Muscle layer of colon (tissue), 2 donors: Measurements from ENCODE around the gene SLC16A5.

Source experiments
- H3K27ac ChIP-seq: one replicate; pipeline ENCODE4 v1.7.0; 2013; ENCODE audit warnings: low read depth, mild to moderate bottlenecking, low read length, moderate library complexity
- H3K27me3 ChIP-seq, 2 donors: one replicate each; pipeline ENCODE4 v1.7.0; 2013; ENCODE audit warnings: low read length in 2 of 2, mild to moderate bottlenecking in 2 of 2; ENCODE audit not compliant: insufficient read depth in 2 of 2, control insufficient read depth in 1 of 2
- H3K36me3 ChIP-seq: one replicate; pipeline ENCODE4 v1.7.0; 2013; ENCODE audit warnings: mild to moderate bottlenecking, low read length; ENCODE audit not compliant: insufficient read depth
- H3K4me1 ChIP-seq: one replicate; pipeline ENCODE4 v1.7.0; 2013; ENCODE audit warnings: mild to moderate bottlenecking, low read length; ENCODE audit not compliant: insufficient read depth
- H3K4me3 ChIP-seq, 2 donors: one replicate each; pipeline ENCODE4 v1.7.0; 2013; ENCODE audit warnings: low read length in 2 of 2, low read depth in 1 of 2, mild to moderate bottlenecking in 1 of 2, moderate library complexity in 1 of 2
- H3K9ac ChIP-seq: one replicate; pipeline ENCODE4 v1.7.0; 2013; ENCODE audit warnings: low read length
- H3K9me3 ChIP-seq: one replicate; pipeline ENCODE4 v1.7.0; 2013; ENCODE audit warnings: mild to moderate bottlenecking, low read length
- donor health status: abdominal sarcoma.
- donor health status: Adenocarcinoma of cecum.

Gene SLC16A5

GRCh38 chr17:75049706-75050105 lies 38.0 kb upstream of the SLC16A5 start:
- H3K27ac ChIP-seq = no peak overlapping the region
- H3K27me3 ChIP-seq = no peaks in the 10 kb centered on the region
- no peak overlapping the region for H3K9ac ChIP-seq
- no peak overlapping the region for H3K4me3 ChIP-seq
- H3K4me1 ChIP-seq = peaks cover 16% of the 10 kb centered on the region
- H3K36me3 ChIP-seq = peaks cover 12% of the 10 kb centered on the region
- no peaks in the 10 kb centered on the region for H3K9me3 ChIP-seq

DNA sequence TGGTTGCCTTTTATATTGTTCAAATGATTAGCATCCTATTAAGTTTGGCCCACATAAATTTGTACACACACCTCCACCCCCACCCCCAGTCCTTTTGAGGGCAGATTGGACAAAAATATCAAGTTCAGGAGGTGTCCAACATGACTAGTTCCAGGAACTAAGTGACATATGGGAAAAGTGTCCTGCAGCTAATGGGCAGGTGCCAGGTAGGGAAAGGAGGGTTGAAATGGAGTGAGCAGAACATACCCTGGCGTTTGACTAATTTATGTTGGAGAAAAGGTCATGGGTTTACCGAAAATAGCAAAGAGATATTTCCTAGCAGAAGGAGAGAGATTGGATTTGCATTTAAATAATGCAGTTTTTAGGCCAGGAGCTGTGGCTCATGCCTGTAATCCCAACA lies 35.8 kb upstream of the SLC16A5 start:
- Histone ChIP-seq H3K27me3 (no peaks in the 10 kb centered on the region), H3K9ac (no peak overlapping the region), H3K27ac (no peak overlapping the region), H3K9me3 (no peaks in the 10 kb centered on the region), H3K36me3 (peaks cover 12% of the 10 kb centered on the region), H3K4me1 (peaks cover 16% of the 10 kb centered on the region), H3K4me3 (no peak overlapping the region)

GRCh38 chr17:75059369-75060345 lies 28.1 kb upstream of the SLC16A5 start:
- no peak overlapping the region for H3K4me3 ChIP-seq
- peak overlapping the region; percentile 2 for H3K27ac ChIP-seq
- no peaks in the 10 kb centered on the region for H3K27me3 ChIP-seq
- H3K4me1 ChIP-seq = peaks cover 13% of the 10 kb centered on the region
- peak overlapping the region; percentile 30 for H3K9ac ChIP-seq
- H3K9me3 ChIP-seq = no peaks in the 10 kb centered on the region
- H3K36me3 ChIP-seq = peaks cover 40% of the 10 kb centered on the region

GRCh38 chr17:75060434-75061054 lies 27.2 kb upstream of the SLC16A5 start:
- Histone ChIP-seq H3K9ac (no peak overlapping the region), H3K4me3 (no peak overlapping the region), H3K27me3 (no peaks in the 10 kb centered on the region), H3K9me3 (no peaks in the 10 kb centered on the region), H3K27ac (peak overlapping the region; percentile 46), H3K36me3 (peaks cover 48% of the 10 kb centered on the region), H3K4me1 (peaks cover 13% of the 10 kb centered on the region)

DNA sequence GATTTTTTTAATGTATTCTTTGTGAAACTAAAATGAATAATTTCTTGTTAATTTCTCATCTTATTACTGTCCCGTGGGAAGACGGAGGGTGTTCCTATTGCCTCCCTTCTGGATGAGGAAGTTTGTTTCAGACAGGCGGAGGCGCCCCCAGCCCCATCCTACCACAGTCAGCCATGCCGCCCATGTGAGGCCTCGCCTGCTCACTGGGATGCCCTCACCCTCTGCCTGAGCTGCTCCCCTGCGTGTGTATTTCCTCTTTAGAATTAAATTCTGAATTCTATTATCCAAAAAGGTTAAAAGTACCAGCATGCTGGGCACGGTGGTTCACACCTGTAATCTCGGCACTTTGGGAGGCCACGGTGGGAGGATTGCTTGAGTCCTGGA lies 26.7 kb upstream of the SLC16A5 start:
- H3K4me1 ChIP-seq = peaks cover 13% of the 10 kb centered on the region
- no peak overlapping the region for H3K27ac ChIP-seq
- H3K4me3 ChIP-seq = no peak overlapping the region
- H3K9ac ChIP-seq = no peak overlapping the region
- peaks cover 48% of the 10 kb centered on the region for H3K36me3 ChIP-seq
- no peaks in the 10 kb centered on the region for H3K9me3 ChIP-seq
- no peaks in the 10 kb centered on the region for H3K27me3 ChIP-seq

GRCh38 chr17:75061618-75062017 lies 26.1 kb upstream of the SLC16A5 start:
- H3K36me3 ChIP-seq = peaks cover 48% of the 10 kb centered on the region
- no peak overlapping the region for H3K4me3 ChIP-seq
- no peak overlapping the region for H3K27ac ChIP-seq
- H3K9me3 ChIP-seq = no peaks in the 10 kb centered on the region
- no peak overlapping the region for H3K9ac ChIP-seq
- no peaks in the 10 kb centered on the region for H3K27me3 ChIP-seq
- H3K4me1 ChIP-seq = peaks cover 13% of the 10 kb centered on the region

- Histone ChIP-seq H3K27ac (no peak overlapping the region), H3K27me3 (no peaks in the 10 kb centered on the region), H3K9ac (no peak overlapping the region), H3K36me3 (peaks cover 48% of the 10 kb centered on the region), H3K9me3 (no peaks in the 10 kb centered on the region), H3K4me1 (peaks cover 13% of the 10 kb centered on the region), H3K4me3 (no peak overlapping the region)
Measured at GRCh38 chr17:75063201-75063600, 24.6 kb upstream of the SLC16A5 start.

GRCh38 chr17:75063626-75064025 lies 24.1 kb upstream of the SLC16A5 start:
- peaks cover 13% of the 10 kb centered on the region for H3K4me1 ChIP-seq
- peaks cover 48% of the 10 kb centered on the region for H3K36me3 ChIP-seq
- no peaks in the 10 kb centered on the region for H3K9me3 ChIP-seq
- H3K4me3 ChIP-seq = no peak overlapping the region
- H3K9ac ChIP-seq = no peak overlapping the region
- no peak overlapping the region for H3K27ac ChIP-seq
- H3K27me3 ChIP-seq = no peaks in the 10 kb centered on the region

GRCh38 chr17:75064040-75064439 lies 23.7 kb upstream of the SLC16A5 start:
- no peak overlapping the region for H3K4me3 ChIP-seq
- no peaks in the 10 kb centered on the region for H3K27me3 ChIP-seq
- peaks cover 48% of the 10 kb centered on the region for H3K36me3 ChIP-seq
- H3K9me3 ChIP-seq = no peaks in the 10 kb centered on the region
- no peak overlapping the region for H3K27ac ChIP-seq
- no peak overlapping the region for H3K9ac ChIP-seq
- peaks cover 13% of the 10 kb centered on the region for H3K4me1 ChIP-seq

- H3K9ac ChIP-seq = no peak overlapping the region
- no peak overlapping the region for H3K4me3 ChIP-seq
- H3K9me3 ChIP-seq = no peaks in the 10 kb centered on the region
- no peak overlapping the region for H3K27ac ChIP-seq
- H3K4me1 ChIP-seq = peaks cover 10% of the 10 kb centered on the region
- no peaks in the 10 kb centered on the region for H3K27me3 ChIP-seq
- H3K36me3 ChIP-seq = peaks cover 45% of the 10 kb centered on the region
Measured at GRCh38 chr17:75064460-75064859, 23.3 kb upstream of the SLC16A5 start.

- Histone ChIP-seq H3K4me3 (no peak overlapping the region), H3K27ac (no peak overlapping the region), H3K27me3 (no peaks in the 10 kb centered on the region), H3K36me3 (peaks cover 42% of the 10 kb centered on the region), H3K4me1 (peaks cover 4% of the 10 kb centered on the region), H3K9ac (no peak overlapping the region), H3K9me3 (no peaks in the 10 kb centered on the region)
Measured at GRCh38 chr17:75064867-75065561, 22.7 kb upstream of the SLC16A5 start.
